DOHH2 (cell line): ENCODE results near the gene MACROD2.

ENCODE experiments used
- EZH2phosphoT487 ChIP-seq: fragments of 200-600 bp; sonication (generic); IDR thresholded peaks from 2 replicates; pipeline ENCODE4 v1.6.1; 2017; ENCODE audit warnings: borderline replicate concordance, mild to moderate bottlenecking, antibody characterized with exemption, low read length, moderate library complexity, mixed read lengths
- TF ChIP-seq, protein P1 (sequence below): fragments of 200-600 bp; sonication (generic); IDR thresholded peaks from one replicate; pipeline ENCODE4 v1.5.1; 2014; ENCODE audit warnings: antibody characterized with exemption, mild to moderate bottlenecking, low read depth, low read length; ENCODE audit not compliant: poor library complexity, severe bottlenecking

DNA sequence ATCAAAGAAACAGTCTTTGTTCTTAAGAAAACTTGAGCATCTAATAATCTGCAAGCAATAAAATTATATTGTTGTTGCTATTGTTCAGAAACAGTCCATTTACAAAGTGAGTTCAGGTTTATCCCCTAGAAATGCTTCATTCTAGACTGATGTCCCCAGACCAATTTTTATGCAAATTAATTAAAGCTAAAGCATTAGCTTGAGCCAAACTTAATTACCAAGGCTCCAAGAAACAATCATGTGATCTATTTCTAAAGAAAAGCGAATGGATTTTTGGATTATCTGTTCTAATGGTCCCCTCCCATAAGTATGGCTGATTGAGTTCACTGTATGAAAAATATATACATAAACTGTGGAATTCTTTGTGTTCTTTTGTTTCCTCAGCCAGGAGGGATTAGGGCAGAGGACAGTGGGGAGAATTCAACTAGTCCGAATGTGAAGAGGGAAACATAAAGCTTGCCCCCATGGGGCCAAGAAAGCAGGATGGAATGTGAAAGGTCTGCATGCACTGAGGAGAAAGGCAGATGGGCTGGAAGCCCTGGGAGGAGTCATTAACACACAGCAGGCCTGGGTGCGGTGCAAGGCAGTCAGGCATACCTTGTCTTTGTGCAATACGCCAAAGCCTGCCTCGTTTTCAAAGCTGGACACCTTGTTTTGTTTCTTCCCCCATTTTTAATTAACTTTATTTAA is 1980.9 kb downstream of the MACROD2 start:
- TF ChIP-seq, protein P1, sequence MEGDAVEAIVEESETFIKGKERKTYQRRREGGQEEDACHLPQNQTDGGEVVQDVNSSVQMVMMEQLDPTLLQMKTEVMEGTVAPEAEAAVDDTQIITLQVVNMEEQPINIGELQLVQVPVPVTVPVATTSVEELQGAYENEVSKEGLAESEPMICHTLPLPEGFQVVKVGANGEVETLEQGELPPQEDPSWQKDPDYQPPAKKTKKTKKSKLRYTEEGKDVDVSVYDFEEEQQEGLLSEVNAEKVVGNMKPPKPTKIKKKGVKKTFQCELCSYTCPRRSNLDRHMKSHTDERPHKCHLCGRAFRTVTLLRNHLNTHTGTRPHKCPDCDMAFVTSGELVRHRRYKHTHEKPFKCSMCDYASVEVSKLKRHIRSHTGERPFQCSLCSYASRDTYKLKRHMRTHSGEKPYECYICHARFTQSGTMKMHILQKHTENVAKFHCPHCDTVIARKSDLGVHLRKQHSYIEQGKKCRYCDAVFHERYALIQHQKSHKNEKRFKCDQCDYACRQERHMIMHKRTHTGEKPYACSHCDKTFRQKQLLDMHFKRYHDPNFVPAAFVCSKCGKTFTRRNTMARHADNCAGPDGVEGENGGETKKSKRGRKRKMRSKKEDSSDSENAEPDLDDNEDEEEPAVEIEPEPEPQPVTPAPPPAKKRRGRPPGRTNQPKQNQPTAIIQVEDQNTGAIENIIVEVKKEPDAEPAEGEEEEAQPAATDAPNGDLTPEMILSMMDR: no peak
- TF ChIP-seq EZH2phosphoT487: no peak
